ENCODE results near the gene ADGRG4.

Gene ADGRG4

DNA sequence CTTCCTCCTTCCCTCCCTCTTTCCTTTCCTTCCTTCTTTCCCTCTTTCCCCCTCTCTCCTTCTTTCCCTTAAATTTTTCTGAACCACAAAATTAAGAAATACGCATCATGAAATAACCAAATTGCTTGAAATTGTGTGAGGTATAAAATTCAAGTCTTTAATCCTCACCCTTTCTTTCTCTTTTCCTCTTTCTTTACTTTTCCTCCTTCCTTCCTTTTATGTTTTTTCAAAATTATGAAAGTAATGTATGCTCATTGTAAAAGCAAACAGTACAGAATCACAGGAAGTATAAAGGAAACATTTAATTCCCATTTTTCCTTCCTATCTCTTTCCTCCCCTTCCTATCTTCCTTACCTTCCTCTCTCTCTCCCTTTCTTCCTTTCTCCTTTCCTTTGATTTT, 5.4 kb downstream of the ADGRG4 start:
- DNase-seq, result no peak

- no peak for DNase-seq
Observed at GRCh38 chrX:136307471-136307870, 6.7 kb downstream of the ADGRG4 start.

DNA sequence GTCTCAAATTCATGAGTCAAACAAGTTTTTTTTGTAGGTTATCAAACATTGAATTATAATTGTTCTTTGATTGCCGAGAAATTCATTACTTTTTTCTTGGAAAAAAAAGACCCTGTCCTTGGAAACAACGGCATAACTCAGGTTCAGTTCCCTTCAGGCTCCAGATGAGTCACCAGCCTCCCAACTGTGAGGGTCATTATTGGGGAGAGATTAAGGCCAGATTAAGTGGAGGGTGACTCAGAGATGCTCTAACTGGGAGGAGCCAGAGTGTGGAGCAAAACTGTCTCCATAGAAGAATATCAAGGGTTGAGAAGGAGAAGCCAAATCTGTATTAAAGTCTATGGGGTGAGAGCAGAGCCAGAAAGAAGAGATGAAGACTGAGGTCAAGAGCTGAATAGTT, 9.6 kb downstream of the ADGRG4 start:
- DNase-seq, result no peak

DNA sequence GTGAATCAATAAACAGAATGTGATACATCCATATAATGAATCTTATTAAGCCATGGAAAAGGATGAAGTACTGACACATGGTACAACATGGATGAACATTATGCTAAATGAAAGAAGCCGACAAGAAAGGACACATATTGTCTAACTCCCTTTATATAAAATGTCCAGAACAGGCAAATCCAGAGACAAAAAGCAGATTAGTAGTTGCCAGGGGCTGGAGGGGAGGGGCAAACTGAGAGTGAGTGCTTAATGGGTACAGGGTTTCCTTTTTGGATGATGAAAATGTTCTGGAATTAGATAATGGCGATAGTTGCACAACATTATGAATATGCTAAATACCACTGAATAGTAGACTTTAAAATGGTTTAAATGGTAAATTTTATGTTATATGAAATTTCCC, 17.4 kb downstream of the ADGRG4 start:
- DNase-seq, result no peak

- no peak for DNase-seq
Observed at GRCh38 chrX:136318895-136319597, 18.3 kb downstream of the ADGRG4 start.

- no peak for DNase-seq
Observed at GRCh38 chrX:136319600-136319999, 18.8 kb downstream of the ADGRG4 start.

GRCh38 chrX:136321532-136321931, 20.8 kb downstream of the ADGRG4 start:
- DNase-seq, result no peak

GRCh38 chrX:136322064-136322463, 21.3 kb downstream of the ADGRG4 start:
- no peak for DNase-seq

GRCh38 chrX:136325377-136325776, 24.6 kb downstream of the ADGRG4 start:
- DNase-seq, result no peak

GRCh38 chrX:136328933-136329332, 28.2 kb downstream of the ADGRG4 start:
- no peak for DNase-seq

DNA sequence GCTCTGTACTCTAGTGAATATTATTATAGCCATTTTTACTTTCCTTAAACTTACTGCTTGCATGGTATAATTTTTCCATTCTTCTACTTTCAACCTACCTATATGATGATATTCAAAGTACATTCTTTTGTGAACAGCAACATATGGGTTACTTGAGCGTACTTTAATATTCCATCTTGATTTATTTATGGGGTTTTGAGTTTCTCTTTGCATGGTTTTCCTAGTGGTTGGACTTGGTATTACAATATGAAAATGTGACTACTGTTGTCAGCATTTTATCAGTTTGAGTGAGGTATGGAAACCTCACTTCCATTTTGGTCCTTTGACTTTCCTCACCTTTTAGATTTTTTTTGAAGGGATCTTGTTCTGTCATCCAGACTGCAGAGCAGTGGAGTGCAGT, 35.9 kb downstream of the ADGRG4 start:
- no peak for DNase-seq

DNA sequence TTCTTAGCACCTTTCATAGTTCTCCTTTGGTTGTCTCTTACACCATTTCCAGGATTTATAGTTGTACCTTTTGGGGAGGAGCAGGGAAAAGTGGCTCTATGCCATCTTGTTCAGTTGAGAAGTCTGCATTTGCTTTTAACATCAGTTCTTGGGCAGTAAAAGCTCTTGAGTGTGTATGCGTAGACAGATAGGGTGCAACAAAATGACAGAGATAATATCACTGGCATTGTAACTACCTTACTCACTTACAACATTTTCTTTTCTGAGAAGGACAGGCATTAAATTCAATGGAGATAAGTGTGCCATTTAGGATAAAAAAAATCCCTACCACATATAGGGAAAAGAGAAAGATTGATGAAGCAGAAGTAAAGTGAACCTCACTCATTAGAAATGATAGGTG, 38.9 kb downstream of the ADGRG4 start:
- no peak for DNase-seq

GRCh38 chrX:136344320-136344719, 43.6 kb downstream of the ADGRG4 start:
- DNase-seq, result no peak

DNA sequence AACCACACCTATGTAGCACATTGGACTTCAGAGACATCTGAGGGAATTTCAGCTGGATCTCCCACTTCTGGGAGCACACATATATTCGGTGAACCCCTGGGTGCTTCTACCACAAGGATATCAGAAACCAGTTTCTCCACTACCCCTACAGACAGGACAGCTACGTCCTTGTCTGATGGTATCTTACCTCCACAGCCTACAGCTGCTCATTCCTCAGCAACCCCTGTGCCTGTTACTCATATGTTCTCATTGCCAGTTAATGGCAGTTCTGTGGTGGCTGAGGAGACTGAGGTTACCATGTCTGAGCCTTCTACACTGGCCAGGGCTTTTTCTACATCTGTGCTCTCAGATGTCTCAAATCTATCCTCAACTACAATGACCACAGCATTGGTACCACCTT, 45.7 kb downstream of the ADGRG4 start:
- DNase-seq, result no peak

DNA sequence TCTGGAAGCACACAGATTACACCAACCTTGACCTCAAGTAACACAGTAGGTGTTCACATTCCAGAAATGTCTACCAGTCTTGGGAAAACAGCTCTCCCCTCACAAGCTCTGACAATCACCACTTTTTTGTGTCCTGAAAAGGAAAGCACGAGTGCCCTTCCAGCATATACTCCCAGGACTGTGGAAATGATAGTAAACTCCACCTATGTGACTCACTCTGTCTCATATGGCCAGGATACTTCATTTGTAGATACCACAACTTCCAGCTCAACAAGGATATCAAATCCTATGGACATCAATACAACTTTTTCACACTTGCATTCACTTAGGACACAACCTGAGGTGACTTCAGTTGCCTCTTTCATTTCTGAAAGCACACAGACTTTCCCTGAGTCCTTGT, 46.9 kb downstream of the ADGRG4 start:
- DNase-seq, result no peak

- no peak for DNase-seq
Observed at GRCh38 chrX:136353526-136354093, 52.8 kb downstream of the ADGRG4 start.

DNA sequence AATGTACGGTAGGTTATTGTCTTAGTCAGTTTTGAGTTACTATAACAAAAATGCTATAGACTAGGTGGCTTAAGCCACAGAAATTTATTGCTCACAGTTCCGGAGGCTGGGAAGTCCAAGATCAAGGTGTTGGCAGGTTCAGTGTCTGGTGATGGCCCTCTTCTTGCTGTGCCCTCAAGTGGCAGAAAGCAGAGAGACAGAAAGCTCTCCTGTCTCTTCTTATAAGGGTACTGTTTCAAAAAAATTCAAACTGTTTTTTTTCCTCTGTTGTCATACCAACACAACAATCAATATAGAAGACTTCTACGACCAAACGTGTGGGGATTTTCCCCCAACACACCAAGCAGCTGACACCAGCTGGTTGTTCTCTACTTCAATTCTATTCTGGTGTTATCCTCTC, 53.4 kb downstream of the ADGRG4 start:
- DNase-seq, result no peak

DNA sequence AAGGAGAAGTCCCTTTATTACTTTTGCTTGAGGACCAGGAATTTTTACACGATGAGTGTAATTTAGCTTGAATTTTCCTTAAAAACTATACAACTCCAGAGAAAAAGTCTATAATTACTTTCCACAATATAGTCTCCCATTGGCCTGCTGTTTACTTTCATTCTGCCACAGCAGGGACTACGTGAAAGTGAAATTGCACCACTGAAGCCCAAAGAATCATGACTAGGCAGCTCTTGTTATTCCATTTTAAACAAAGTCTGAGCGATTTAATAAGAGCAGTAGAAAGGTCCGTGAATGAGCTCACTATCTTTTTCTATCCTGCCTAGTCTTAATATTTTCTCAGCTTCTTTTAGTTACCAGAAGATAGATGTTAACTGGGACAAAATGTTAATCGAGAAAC, 68.6 kb downstream of the ADGRG4 start:
- no peak for DNase-seq

GRCh38 chrX:136376713-136377112, 76.0 kb downstream of the ADGRG4 start:
- no peak for DNase-seq

GRCh38 chrX:136380010-136380769, 79.4 kb downstream of the ADGRG4 start:
- no peak for DNase-seq

DNA sequence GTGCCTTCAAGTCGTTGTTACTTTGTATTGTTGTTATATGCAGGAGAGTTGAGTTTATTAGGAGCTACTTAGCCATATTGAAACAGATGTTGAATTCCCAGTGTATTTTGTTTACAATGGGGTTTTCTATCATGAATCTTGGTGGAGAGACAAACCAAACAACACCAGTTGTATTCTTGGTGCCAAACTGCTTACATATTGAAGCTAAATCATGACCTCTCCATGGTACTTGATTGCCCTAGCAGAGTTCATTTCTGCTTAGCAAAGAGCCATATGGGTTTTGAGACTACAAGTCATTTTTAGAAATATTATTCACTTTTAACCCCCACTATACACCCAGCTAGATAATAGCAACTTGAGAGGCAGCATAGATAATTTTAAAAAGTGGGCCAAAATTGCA, 85.4 kb downstream of the ADGRG4 start:
- DNase-seq, result no peak

GRCh38 chrX:136386826-136387225, 86.1 kb downstream of the ADGRG4 start:
- no peak for DNase-seq

GRCh38 chrX:136387951-136388502, 87.3 kb downstream of the ADGRG4 start:
- DNase-seq, result no peak

DNA sequence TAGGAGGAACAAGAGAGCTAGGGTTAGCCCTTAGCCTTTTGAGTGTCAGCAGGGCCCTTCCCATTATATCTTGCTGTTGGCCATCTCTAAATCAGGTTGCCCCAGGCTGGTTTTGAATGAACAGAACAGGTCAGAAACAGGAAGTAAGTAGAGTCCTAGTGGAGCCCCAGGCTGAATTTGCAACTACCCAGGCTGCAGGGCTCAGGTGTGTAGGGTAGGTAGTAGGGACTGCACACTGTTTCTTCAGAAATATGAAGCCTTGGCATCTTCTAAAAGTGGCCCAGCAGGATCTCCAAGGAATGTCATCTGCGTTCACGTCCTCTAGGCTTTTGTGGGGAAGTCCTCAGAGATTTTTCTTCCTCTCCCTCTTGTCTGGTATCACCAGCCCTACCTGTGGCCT, 90.2 kb downstream of the ADGRG4 start:
- no peak for DNase-seq

All from CD4-positive, alpha-beta T cell treated with Interleukin-15 for 1 hour (primary cell).